IMR-90 (cell line): ENCODE results near the gene RAPGEF2. TPM values are rescaled to one million over a fixed set of nuclear protein-coding genes. Genes with fewer than 3 reads are reported as not detected.

ENCODE experiments used
- ATAC-seq: fragments of 200-7000 bp; cut with Tn5 transposase; 2 replicates; pipeline ENCODE4 v1.9.1; 2020; ENCODE audit warnings: low read depth, mild to moderate bottlenecking, moderate library complexity
- BruUV-seq: library from RNA; stranded (reverse); fragments of 400-500 nt; replicated peaks from 2 replicates; lab custom pipeline; 2021; lab: Mats Ljungman, UMichigan
- CTCF ChIA-PET: fragments of 300-600 bp; formaldehyde crosslinking; extraction: SDS; loops from one replicate; lab custom pipeline; 2021; ENCODE audit warnings: antibody characterized with exemption; lab: Yijun Ruan, JAX
- POLR2A ChIA-PET: fragments of 300-600 bp; sonication (Branson Sonifier 250); formaldehyde crosslinking; loops from one replicate; lab custom pipeline; 2022; ENCODE audit warnings: antibody characterized with exemption; ENCODE audit not compliant: unreplicated experiment; lab: Charles Lee
- DNase-seq: peaks from one replicate; pipeline ENCODE4 v3.0.0; 2013
- H2AFZ ChIP-seq: replicated peaks from 2 replicates; pipeline ENCODE3; 2013; ENCODE audit warnings: low read length, mild to moderate bottlenecking; ENCODE audit not compliant: poor library complexity
- H2AK5ac ChIP-seq: 2 replicates; pipeline ENCODE4 v1.6.1; 2013; ENCODE audit warnings: low read depth, low read length, inconsistent platforms
- H2AK9ac ChIP-seq: replicated peaks from 2 replicates; pipeline ENCODE3; 2013; ENCODE audit warnings: mild to moderate bottlenecking, low read depth, low read length, moderate library complexity; ENCODE audit not compliant: poor library complexity
- H2BK120ac ChIP-seq: 2 replicates; pipeline ENCODE4 v1.6.1; 2013; ENCODE audit warnings: low read depth, low read length, inconsistent platforms
- H2BK15ac ChIP-seq: 3 replicates; pipeline ENCODE4 v1.6.1; 2013; ENCODE audit warnings: low read depth, low read length, inconsistent platforms
- H2BK20ac ChIP-seq: 2 replicates; pipeline ENCODE4 v1.6.1; 2013; ENCODE audit warnings: low read depth, mild to moderate bottlenecking, inconsistent platforms, low read length, moderate library complexity
- H2BK5ac ChIP-seq: 2 replicates; pipeline ENCODE4 v1.6.1; 2013; ENCODE audit warnings: mild to moderate bottlenecking, low read depth, low read length, inconsistent platforms; ENCODE audit not compliant: poor library complexity, severe bottlenecking
- H3K14ac ChIP-seq: replicated peaks from 2 replicates; pipeline ENCODE4 v1.6.1; 2013; ENCODE audit warnings: low read depth, low read length, inconsistent platforms
- H3K18ac ChIP-seq: 2 replicates; pipeline ENCODE4 v1.6.1; 2013; ENCODE audit warnings: low read depth, low read length, control low read depth
- H3K23ac ChIP-seq: 2 replicates; pipeline ENCODE4 v1.6.1; 2013; ENCODE audit warnings: low read depth, low read length, inconsistent platforms
- H3K27ac ChIP-seq: 2 replicates; pipeline ENCODE4 v1.5.1; 2013; ENCODE audit warnings: mild to moderate bottlenecking, control low read depth, low read length; ENCODE audit not compliant: insufficient read depth
- H3K27me3 ChIP-seq: 2 replicates; pipeline ENCODE4 v1.6.1; 2013; ENCODE audit warnings: low read length; ENCODE audit not compliant: control insufficient read depth, insufficient read depth
- H3K36me3 ChIP-seq: 2 replicates; pipeline ENCODE4 v1.6.1; 2013; ENCODE audit warnings: low read length, mixed read lengths; ENCODE audit not compliant: control insufficient read depth, insufficient read depth
- H3K4ac ChIP-seq: 2 replicates; pipeline ENCODE4 v1.6.1; 2013; ENCODE audit warnings: low read depth, low read length, inconsistent platforms
- H3K4me1 ChIP-seq: 2 replicates; pipeline ENCODE4 v1.6.1; 2013; ENCODE audit warnings: low read length, mixed read lengths; ENCODE audit not compliant: control insufficient read depth, insufficient read depth
- H3K4me2 ChIP-seq: 2 replicates; pipeline ENCODE4 v1.6.1; 2013; ENCODE audit warnings: low read depth, mild to moderate bottlenecking, control low read depth, low read length, moderate library complexity
- H3K4me3 ChIP-seq: 2 replicates; pipeline ENCODE4 v1.5.1; 2013; ENCODE audit warnings: low read depth, mild to moderate bottlenecking, control low read depth, low read length, moderate library complexity; ENCODE audit not compliant: insufficient read depth
- H3K56ac ChIP-seq: 2 replicates; pipeline ENCODE4 v1.6.1; 2013; ENCODE audit warnings: low read length, inconsistent platforms; ENCODE audit not compliant: insufficient read depth; ENCODE audit errors: extremely low read depth
- H3K79me1 ChIP-seq, 2 experiments: 2 replicates each; pipeline ENCODE4 v1.6.1; 2013; ENCODE audit warnings: low read length in 2 of 2, inconsistent platforms in 1 of 2, low read depth in 1 of 2
- H3K9ac ChIP-seq: 2 replicates; pipeline ENCODE4 v1.6.1; 2013; ENCODE audit warnings: low read depth, low read length, control low read depth
- H3K9me1 ChIP-seq: 2 replicates; pipeline ENCODE4 v1.6.1; 2013; ENCODE audit warnings: low read length, inconsistent platforms; ENCODE audit not compliant: insufficient read depth
- H3K9me3 ChIP-seq: 2 replicates; pipeline ENCODE4 v1.6.1; 2013; ENCODE audit warnings: low read length; ENCODE audit not compliant: control insufficient read depth, insufficient read depth
- H4K20me1 ChIP-seq: 2 replicates; pipeline ENCODE4 v1.6.1; 2013; ENCODE audit warnings: low read length, inconsistent platforms; ENCODE audit not compliant: insufficient read depth
- H4K5ac ChIP-seq: 2 replicates; pipeline ENCODE4 v1.6.1; 2013; ENCODE audit warnings: mild to moderate bottlenecking, low read depth, low read length, control low read depth
- H4K8ac ChIP-seq, 2 experiments: 2 replicates each; pipeline ENCODE4 v1.6.1; 2013; ENCODE audit warnings: low read depth in 2 of 2, low read length in 2 of 2, control low read depth in 1 of 2, inconsistent platforms in 1 of 2
- H4K91ac ChIP-seq: 2 replicates; pipeline ENCODE4 v1.6.1; 2013; ENCODE audit warnings: low read depth, low read length, inconsistent platforms; ENCODE audit not compliant: insufficient read depth
- CEBPB ChIP-seq: IDR thresholded peaks from 2 replicates; pipeline ENCODE4 v1.6.1; 2012; ENCODE audit warnings: low read depth, low read length, improper control_type of control experiment
- MAFK ChIP-seq: IDR thresholded peaks from 2 replicates; pipeline ENCODE4 v1.6.1; 2012; ENCODE audit warnings: low read depth, low read length, improper control_type of control experiment
- MAZ ChIP-seq: IDR thresholded peaks from 2 replicates; pipeline ENCODE4 v1.6.1; 2012; ENCODE audit warnings: low read depth, mild to moderate bottlenecking, low read length, improper control_type of control experiment, moderate library complexity, borderline replicate concordance
- WGBS, 2 experiments: methylation state at CpG; one replicate each; pipeline versions ENCODE4 v1.1.5 to v1.1.7; 2013; ENCODE audit warnings: missing lambda C conversion rate in 2 of 2; ENCODE audit not compliant: insufficient read length in 1 of 2; ENCODE audit errors: extremely low coverage in 2 of 2; 5-methylcytosine and 5-hydroxymethylcytosine counted together
- dilution Hi-C: fragments of 300-500 bp; cut with HindIII; formaldehyde crosslinking; loops from one replicate; pipeline ENCODE4 v1.14.3; 2018; ENCODE audit warnings: low sequenced_read_pairs; ENCODE audit not compliant: unreplicated experiment
- in situ Hi-C: fragments of 300-500 bp; cut with MboI; formaldehyde crosslinking; loops from 3 replicates; pipeline ENCODE4 v1.14.3; 2019; ENCODE audit warnings: low sequenced_read_pairs, inconsistent platforms, mixed read lengths
- intact Hi-C: fragments of 100-400 bp; cut with micrococcal nuclease; formaldehyde crosslinking; loops from 2 replicates; pipeline ENCODE4 v1.10.0; 2022
- polyA plus RNA-seq, 3 experiments: library from polyadenylated mRNA; depleted of rRNA; stranded (reverse); fragments of >200 nt; gene quantifications; 2 replicates each; pipeline ENCODE4 v1.2.3, GENCODE V29; 2012; ENCODE audit warnings: low replicate concordance in 1 of 3
- total RNA-seq: library from RNA; depleted of rRNA; stranded (reverse); fragments of >200 nt; gene quantifications from 2 replicates; pipeline ENCODE4 v1.2.3, GENCODE V29; 2012

RAPGEF2 gene
- total and polyA plus RNA-seq, 2 of the 4 experiments (the other 2 are of a cell fraction) = 27.6 to 109 TPM

- H3K79me1 ChIP-seq = peaks cover 10 to 13% of the 10 kb centered on the region in 2 experiments; a peak in 3 of 4 replicates
- in situ Hi-C loops (loop anchor here (25.0 kb wide), 1 partner anchor 928 kb away; no protein-coding TSS in a partner anchor), intact Hi-C loops (no loop called here), dilution Hi-C loops (no loop called here)
- no peak overlapping the region for H2AK5ac ChIP-seq
- H2AK9ac ChIP-seq = no peak overlapping the region
- H3K18ac ChIP-seq = no peak overlapping the region
- no peaks in the 10 kb centered on the region for H3K36me3 ChIP-seq
- DNase-seq (no peak), ATAC-seq (no peak)
- no peak overlapping the region for H3K4ac ChIP-seq
- H2BK5ac ChIP-seq = no peak overlapping the region
- TF ChIP-seq CEBPB (no peak), MAFK (no peak), MAZ (no peak)
- no peaks in the 10 kb centered on the region for H3K9me3 ChIP-seq
- H3K27ac ChIP-seq = no peak overlapping the region
- no peak overlapping the region for H2AFZ ChIP-seq
- no peaks in the 10 kb centered on the region; the same call in 1 of the 2 replicates for H3K9me1 ChIP-seq
- H3K56ac ChIP-seq = no peak overlapping the region
- H3K4me3 ChIP-seq = no peak overlapping the region
- no peak overlapping the region for H3K14ac ChIP-seq
- CTCF ChIA-PET = interaction anchor here (1.0 kb wide), 1 partner anchor 12 kb away, joined by 3 read pairs; no protein-coding TSS in a partner anchor
- no peak overlapping the region for H4K91ac ChIP-seq
- H3K23ac ChIP-seq = no peak overlapping the region
- H4K5ac ChIP-seq = no peak overlapping the region
- H2BK20ac ChIP-seq = no peak overlapping the region
- H4K20me1 ChIP-seq = no peaks in the 10 kb centered on the region
- POLR2A ChIA-PET = no interaction called here
- BruUV-seq = no TSS peak
- H2BK120ac ChIP-seq = no peak overlapping the region
- H2BK15ac ChIP-seq = no peak overlapping the region
- peaks cover 4% of the 10 kb centered on the region for H3K4me1 ChIP-seq
- no peak overlapping the region for H3K9ac ChIP-seq
- H3K4me2 ChIP-seq = no peak overlapping the region
- no peaks in the 10 kb centered on the region for H3K27me3 ChIP-seq
- WGBS, 2 experiments = 100% methylated on average over 1 of the region's 2 CpGs; no CpG with 5 or more reads in 1 of the 2 experiments
- no peak overlapping the region for H4K8ac ChIP-seq
Observed at GRCh38 chr4:159190651-159191050, 87.8 kb downstream of the RAPGEF2 start.
